Bronchial smooth muscle cell (primary cell): Measurements from ENCODE around the gene ARMH1. TPM values are rescaled to one million over a fixed set of nuclear protein-coding genes. Genes with fewer than 3 reads are reported as not detected.

ENCODE experiments used
- total RNA-seq: library from RNA; depleted of rRNA; stranded (reverse); fragments of >200 nt; gene quantifications from 2 replicates; pipeline ENCODE4 v1.2.1, GENCODE V29; 2014

The ARMH1 gene
- 2.6 and 3.5 TPM in 2 replicates for total RNA-seq

DNA sequence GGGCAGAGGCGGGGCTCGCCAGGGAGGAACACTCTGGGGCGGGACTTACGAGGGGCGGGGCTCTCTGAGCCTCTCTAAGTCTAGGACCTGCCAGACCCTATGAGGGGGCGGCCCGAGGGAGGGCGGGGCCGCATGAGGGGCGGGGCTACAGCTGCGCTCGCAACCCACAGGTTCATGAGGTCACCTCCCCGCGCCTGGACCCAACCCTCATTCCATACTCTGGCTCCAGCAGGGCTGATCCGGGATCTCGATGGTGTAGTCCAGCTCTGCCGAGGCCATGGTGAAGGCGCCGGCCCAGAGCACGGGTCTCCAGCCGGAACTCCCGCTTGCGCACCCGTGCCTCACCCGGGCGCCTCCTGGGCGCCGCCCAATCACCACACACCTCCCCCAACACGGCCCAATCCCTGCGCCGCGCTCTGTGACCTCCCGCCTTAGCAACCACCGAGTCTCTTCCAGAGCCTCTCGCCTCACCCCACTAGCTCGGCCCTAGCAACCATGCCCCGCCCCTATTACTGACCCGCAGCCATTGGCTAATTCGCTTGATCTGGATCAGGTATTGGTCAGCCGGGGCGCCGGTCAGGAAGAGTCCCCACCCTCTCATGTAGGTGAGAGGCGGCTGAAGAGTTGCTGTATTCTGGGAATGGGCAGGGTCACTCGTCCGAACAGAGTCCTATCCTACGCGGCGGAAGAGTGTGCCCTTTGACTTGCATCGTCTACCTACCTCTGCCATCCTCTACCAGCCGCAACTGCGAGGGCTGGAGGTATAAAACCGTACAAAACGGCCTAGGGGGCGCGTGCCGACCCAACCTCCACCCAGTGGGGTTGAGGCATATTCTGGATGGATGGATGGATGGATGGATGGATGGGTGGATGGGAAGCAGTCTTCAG lies at the start of gene ARMH1, which contains the start of gene TMEM53:
Gene ARMH1, plus strand, starts transcription at position 602 of the 888 bp plus-strand sequence. CDS start 14,984 bp downstream, outside the sequence.
Gene TMEM53, minus strand, starts transcription at position 369 of the 888 bp plus-strand sequence. Its CDS starts 90 bp downstream, at position 279.

GRCh38 chr1:44730741-44731512 lies 56.4 kb downstream of the ARMH1 start, which contains the start of gene RNU5D-1:
RNU5D-1 (minus strand) TSS chr1:44731170.

DNA sequence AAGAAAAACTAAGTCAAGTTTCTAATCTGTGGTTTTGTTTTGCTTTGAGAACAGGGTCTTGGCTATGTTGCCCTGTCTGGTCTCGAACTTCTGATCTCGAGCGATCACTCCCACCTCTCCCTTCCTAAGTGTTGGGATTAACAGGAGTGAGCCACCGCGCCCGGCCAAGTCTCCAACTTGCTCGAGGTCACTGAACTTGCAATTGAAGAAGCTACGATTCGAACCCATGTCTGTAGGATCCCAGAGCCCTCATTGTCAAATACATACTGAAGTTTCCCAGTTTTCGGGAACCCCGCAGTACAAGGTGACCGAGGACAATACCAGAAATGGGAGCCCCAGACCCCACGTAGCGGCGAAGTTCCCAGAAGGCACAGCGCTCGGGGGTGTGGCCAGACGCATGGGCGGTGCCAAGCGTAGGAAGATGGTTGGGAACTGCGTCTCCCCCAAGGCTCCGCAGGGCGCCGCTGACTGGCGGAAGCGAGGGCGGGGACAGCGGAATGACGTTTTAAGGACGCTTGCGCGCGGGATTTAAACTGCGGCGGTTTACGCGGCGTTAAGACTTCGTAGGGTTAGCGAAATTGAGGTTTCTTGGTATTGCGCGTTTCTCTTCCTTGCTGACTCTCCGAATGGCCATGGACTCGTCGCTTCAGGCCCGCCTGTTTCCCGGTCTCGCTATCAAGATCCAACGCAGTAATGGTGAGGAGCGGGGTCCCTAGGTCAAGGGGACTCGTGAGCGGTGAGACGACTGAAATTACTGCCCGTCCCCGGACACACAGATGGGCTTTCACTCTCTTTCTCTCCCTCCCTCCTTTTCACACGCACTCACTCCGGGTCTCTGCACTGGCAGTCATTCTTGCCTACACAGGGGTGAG lies 65.0 kb downstream of the ARMH1 start, which contains the start of gene KIF2C:
Gene KIF2C, plus strand, starts transcription at position 531 of the 872 bp plus-strand sequence. Its CDS starts 96 bp downstream, at position 627.

Other genes starting within 250 kb of the ARMH1 start
- 6.3 and 7.2 TPM in 2 replicates for gene TMEM53, start 233 bp upstream of the ARMH1 start, total RNA-seq
- not detected in 2 replicates for gene RNU5D-1, start 56.5 kb downstream of the ARMH1 start, total RNA-seq
- 0.60 and 4.4 TPM in 2 replicates for gene KIF2C, start 65.1 kb downstream of the ARMH1 start, total RNA-seq
- 1,417 and 1,701 TPM in 2 replicates for gene RPS8, start 100.8 kb downstream of the ARMH1 start, total RNA-seq
- 0.16 and 0.26 TPM in 2 replicates for gene BEST4, start 113.5 kb downstream of the ARMH1 start, total RNA-seq
- 9.0 and 15.8 TPM in 2 replicates for gene PLK3, start 125.7 kb downstream of the ARMH1 start, total RNA-seq
- gene DYNLT4, start 132.6 kb downstream of the ARMH1 start, total RNA-seq = not detected in 2 replicates
- 4.5 and 5.8 TPM in 2 replicates for gene BTBD19, start 133.8 kb downstream of the ARMH1 start, total RNA-seq
- 0.17 and 0.95 TPM in 2 replicates for gene PTCH2, start 168.5 kb downstream of the ARMH1 start, total RNA-seq